ENCODE measurements around the gene DOCK2. TPM values are rescaled to one million over a fixed set of nuclear protein-coding genes. Genes with fewer than 3 reads are reported as not detected.

DOCK2 gene
- total and polyA plus RNA-seq, 8 donors = 4.3 to 101 (median 5.3) TPM

- intact Hi-C loops (cut with DNase I) = no loop called here
- H3K9me3 ChIP-seq = no peaks in the 10 kb centered on the region
- no peaks in the 10 kb centered on the region for H3K27me3 ChIP-seq
- no peaks in the 10 kb centered on the region for H3K4me1 ChIP-seq
- no peak overlapping the region for H3K27ac ChIP-seq
- no peak for DNase-seq
- ATAC-seq = no peak
- no peak overlapping the region for H3K4me3 ChIP-seq
- no peaks in the 10 kb centered on the region for H3K36me3 ChIP-seq
- TF ChIP-seq CTCF (IDR thresholded peaks at IDR 0.05) = no peak
Observed at GRCh38 chr5:169893010-169893409, 255.9 kb downstream of the DOCK2 start.

DNA sequence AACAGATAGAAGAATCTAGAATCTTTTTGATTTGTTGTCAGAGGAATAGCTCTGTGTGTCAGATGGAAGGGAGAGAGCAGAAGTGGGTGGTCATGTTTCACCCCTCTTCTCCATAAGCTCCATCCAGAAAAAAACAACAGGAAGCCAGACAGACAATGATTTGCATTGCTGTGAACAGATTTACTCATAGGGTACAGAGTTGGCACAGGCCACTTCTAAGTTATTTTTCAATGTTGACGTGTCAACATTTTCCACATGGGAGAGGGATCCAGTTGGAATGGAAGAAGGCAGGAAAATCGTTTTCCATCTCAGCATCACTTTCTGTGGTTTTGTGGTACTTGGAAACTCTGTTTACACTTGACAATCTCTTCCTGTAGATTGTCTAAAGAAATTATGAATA is 256.5 kb downstream of the DOCK2 start:
- Histone ChIP-seq H3K4me3 (no peak overlapping the region), H3K27ac (no peak overlapping the region), H3K9me3 (no peaks in the 10 kb centered on the region), H3K4me1 (no peaks in the 10 kb centered on the region), H3K36me3 (no peaks in the 10 kb centered on the region), H3K27me3 (no peaks in the 10 kb centered on the region)
- no peak for ATAC-seq
- TF ChIP-seq CTCF (IDR thresholded peaks at IDR 0.05) = no peak
- DNase-seq = no peak
- intact Hi-C loops (cut with DNase I) = no loop called here

DNA sequence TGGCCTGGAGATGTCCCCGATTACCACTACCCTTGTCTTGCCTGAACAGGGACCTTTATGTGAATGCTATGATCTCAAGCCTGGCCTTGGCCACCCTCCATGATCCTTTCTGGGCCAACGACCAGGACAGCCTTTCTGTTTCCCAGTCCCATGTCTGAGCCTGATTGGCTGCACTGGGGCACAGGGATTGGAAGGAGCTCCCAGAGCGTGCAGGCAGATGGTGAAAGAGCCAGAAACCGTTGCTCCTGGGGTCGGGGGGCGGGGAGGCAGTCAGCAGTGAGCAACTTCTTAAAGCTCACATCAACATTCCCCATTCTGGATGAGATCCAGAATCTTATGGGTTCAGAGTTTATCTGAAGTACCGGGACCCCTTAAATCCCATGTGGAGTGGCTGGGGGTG is 258.9 kb downstream of the DOCK2 start:
- no peaks in the 10 kb centered on the region for H3K27me3 ChIP-seq
- H3K27ac ChIP-seq = no peak overlapping the region
- no peak overlapping the region for H3K4me3 ChIP-seq
- no peaks in the 10 kb centered on the region for H3K9me3 ChIP-seq
- no peak for TF ChIP-seq CTCF (IDR thresholded peaks at IDR 0.05)
- no peaks in the 10 kb centered on the region for H3K4me1 ChIP-seq
- no peaks in the 10 kb centered on the region for H3K36me3 ChIP-seq
- DNase-seq = peak in 2 of 4 donors; percentile 36 to 74
- no peak for ATAC-seq
- intact Hi-C loops (cut with DNase I) = no loop called here

DNA sequence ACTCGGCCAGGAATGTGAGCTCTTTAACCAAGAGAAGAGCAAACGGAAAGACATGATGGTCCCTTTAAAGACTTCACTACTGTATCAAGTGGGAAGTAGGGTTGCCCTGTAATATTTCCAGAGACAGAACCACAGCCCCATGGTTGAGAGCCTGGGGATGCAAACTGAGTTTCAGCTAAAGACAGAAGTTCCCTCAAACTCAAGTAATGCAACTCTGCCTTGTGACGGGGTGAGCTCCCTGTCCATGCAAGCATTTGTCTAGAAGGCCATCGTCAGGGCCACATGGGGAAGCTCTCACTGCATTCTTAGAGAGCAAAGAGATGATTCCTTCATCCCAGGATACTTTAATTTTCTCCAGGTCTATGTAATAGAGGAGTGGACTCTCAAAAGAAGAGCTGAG is 260.4 kb downstream of the DOCK2 start:
- Histone ChIP-seq H3K27ac (no peak overlapping the region), H3K9me3 (no peaks in the 10 kb centered on the region), H3K36me3 (no peaks in the 10 kb centered on the region), H3K4me3 (no peak overlapping the region), H3K27me3 (no peaks in the 10 kb centered on the region), H3K4me1 (no peaks in the 10 kb centered on the region)
- DNase-seq (no peak), ATAC-seq (no peak)
- no peak for TF ChIP-seq CTCF (IDR thresholded peaks at IDR 0.05)
- intact Hi-C loops (cut with DNase I) = no loop called here

DNA sequence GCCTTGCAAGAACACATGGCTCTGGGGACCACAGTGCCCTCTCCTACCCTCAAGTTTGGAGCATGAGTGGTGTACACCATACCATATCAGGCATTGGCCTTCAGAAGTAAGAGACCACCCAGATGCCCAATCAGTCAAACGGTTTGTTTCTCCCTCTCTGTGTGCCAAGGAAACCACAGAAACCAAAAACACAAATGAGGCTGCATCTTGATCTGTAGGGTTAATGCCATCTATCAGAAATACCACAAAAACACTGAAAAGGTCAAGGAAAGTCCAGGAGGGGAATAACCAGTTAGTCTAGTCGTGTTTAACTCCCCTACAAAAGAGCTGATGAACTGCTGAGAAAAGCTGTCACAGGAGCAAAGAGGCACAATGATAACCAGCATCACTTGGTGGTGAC is 264.8 kb downstream of the DOCK2 start:
- ATAC-seq (no peak), DNase-seq (no peak)
- Histone ChIP-seq H3K4me1 (no peaks in the 10 kb centered on the region), H3K4me3 (no peak overlapping the region), H3K9me3 (no peaks in the 10 kb centered on the region), H3K27ac (no peak overlapping the region), H3K27me3 (no peaks in the 10 kb centered on the region), H3K36me3 (no peaks in the 10 kb centered on the region)
- TF ChIP-seq CTCF (IDR thresholded peaks at IDR 0.05) = no peak
- intact Hi-C loops (cut with DNase I) = no loop called here
